Lower leg skin (tissue), 4 donors: ENCODE measurements around the gene EIF2S3B. TPM values are rescaled to one million over a fixed set of nuclear protein-coding genes. Genes with fewer than 3 reads are reported as not detected.
"Not testable (repeated sequence)": the region's sequence is repeated elsewhere in the genome, so short reads cannot be mapped to it uniquely, and the experiment has no call there.

Experiments used
- DNase-seq, 2 donors: peaks; one replicate each; pipeline ENCODE4 v3.0.0-alpha.2; 2019; ENCODE audit warnings: low spot score in 2 of 2
- H3K4me3 ChIP-seq: fragments of 200-600 bp; sonication (generic); 2 replicates; pipeline ENCODE4 v1.5.1; 2017; ENCODE audit warnings: mild to moderate bottlenecking, low read depth; ENCODE audit not compliant: poor library complexity, severe bottlenecking
- CTCF ChIP-seq, 3 donors: fragments of 450-650 bp; IDR thresholded peaks; one replicate each; pipeline ENCODE4 v1.5.1; 2016; ENCODE audit warnings: antibody characterized with exemption in 3 of 3, mild to moderate bottlenecking in 3 of 3, moderate library complexity in 2 of 3
- POLR2A ChIP-seq, 2 donors: fragments of 450-650 bp; IDR thresholded peaks; one replicate each; pipeline ENCODE4 v1.6.1; 2016 to 2017; ENCODE audit warnings: antibody characterized with exemption in 2 of 2, mild to moderate bottlenecking in 1 of 2, moderate library complexity in 1 of 2
- WGBS, 2 donors: methylation state at CpG; one replicate each; pipeline ENCODE4 v1.1.5; 2018; 5-methylcytosine and 5-hydroxymethylcytosine counted together
- intact Hi-C: fragments of 100-400 bp; cut with DNase I; formaldehyde crosslinking; loops from one replicate; pipeline ENCODE4 v1.15.0; 2023; ENCODE audit warnings: low total_unique reads
- total RNA-seq, 4 donors: library from RNA; depleted of rRNA; stranded (reverse); fragments of >200 nt; gene quantifications; one replicate each; pipeline ENCODE4 v1.1.0, GENCODE V29; 2016

The EIF2S3B gene
- under 1 TPM; 0.19 to 0.99 (median 0.35) TPM for total RNA-seq

- WGBS, 2 donors: 96 to 97% methylated on average over 22 of the region's 22 CpGs
- intact Hi-C loops: no loop called here
- no peak within 1 kb of the TSS for H3K4me3 ChIP-seq
- no peak for DNase-seq
- no peak for TF ChIP-seq CTCF (IDR thresholded peaks at IDR 0.05)
- TF ChIP-seq POLR2A (IDR thresholded peaks at IDR 0.05): no peak
Observed at GRCh38 chr12:10505620-10506019, at the start of gene EIF2S3B. Gene EIF2S3B, plus strand, starts transcription at chr12:10505890. Its CDS starts 13 bp downstream, at chr12:10505903.

DNA sequence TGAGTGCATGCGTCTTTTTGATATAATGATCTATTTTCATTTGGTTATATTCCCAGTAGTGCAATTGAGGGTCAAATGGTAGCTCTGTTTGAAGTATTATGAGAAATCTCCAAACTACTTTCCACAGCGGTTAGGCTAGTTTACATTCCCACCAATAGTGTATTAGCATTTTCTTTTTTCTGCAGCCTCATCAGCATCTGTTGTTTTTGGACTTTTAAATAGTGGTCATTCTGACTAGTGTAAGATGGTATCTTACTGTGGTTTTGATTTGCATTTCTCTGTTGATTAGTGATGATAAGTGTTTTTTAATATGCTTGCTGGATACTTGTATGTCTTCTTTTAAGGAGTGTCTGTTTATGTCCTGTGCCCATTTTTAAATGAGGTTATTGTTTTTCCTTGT, 48.8 kb upstream of the EIF2S3B start:
- no peak for DNase-seq
- WGBS, 2 donors: 90 to 94% methylated on average over 2 of the region's 2 CpGs
- TF ChIP-seq POLR2A (IDR thresholded peaks at IDR 0.05) (no peak), CTCF (IDR thresholded peaks at IDR 0.05) (no peak)
- no peak overlapping the region for H3K4me3 ChIP-seq
- intact Hi-C loops: loop anchor here (2.0 kb wide), 1 partner anchor 26 kb away; no protein-coding TSS in a partner anchor

- 88 to 92% methylated on average over 3 of the region's 3 CpGs for WGBS, 2 donors
- intact Hi-C loops: loop anchor here (2.0 kb wide), 1 partner anchor 25 kb away; no protein-coding TSS in a partner anchor
- DNase-seq: no peak
- no peak overlapping the region for H3K4me3 ChIP-seq
- no peak for TF ChIP-seq POLR2A (IDR thresholded peaks at IDR 0.05)
- TF ChIP-seq CTCF (IDR thresholded peaks at IDR 0.05): no peak
Observed at GRCh38 chr12:10457760-10458159, 47.9 kb upstream of the EIF2S3B start.

DNA sequence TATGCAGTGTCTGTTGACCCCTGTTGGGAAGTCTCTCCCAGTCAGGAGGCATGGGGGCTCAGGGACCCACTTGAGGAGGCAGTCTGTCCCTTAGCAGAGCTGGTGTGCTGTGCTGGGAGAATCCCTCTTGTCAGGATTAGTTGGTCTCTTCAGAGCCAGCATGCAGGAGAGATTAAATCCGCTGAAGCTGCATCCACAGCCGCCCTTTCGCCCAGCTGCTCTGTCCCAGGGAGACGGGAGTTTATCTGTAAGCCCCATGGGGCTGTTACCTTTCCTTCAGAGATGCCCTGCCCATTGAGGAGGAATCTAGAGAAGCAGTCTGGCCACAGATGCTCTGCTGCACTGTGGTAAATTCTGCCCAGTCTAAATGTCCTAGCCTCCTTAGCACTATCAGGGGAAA, 39.4 kb upstream of the EIF2S3B start:
- H3K4me3 ChIP-seq: peak overlapping the region; percentile 6
- DNase-seq: no peak
- intact Hi-C loops: no loop called here
- TF ChIP-seq CTCF (IDR thresholded peaks at IDR 0.05) (no peak), POLR2A (IDR thresholded peaks at IDR 0.05) (no peak)
- WGBS, 2 donors: 93 to 94% methylated on average over 2 to 4 of the region's 4 CpGs

GRCh38 chr12:10469701-10470100, 36.0 kb upstream of the EIF2S3B start:
- TF ChIP-seq POLR2A (IDR thresholded peaks at IDR 0.05) (no peak), CTCF (IDR thresholded peaks at IDR 0.05) (no peak)
- intact Hi-C loops: no loop called here
- no peak overlapping the region for H3K4me3 ChIP-seq
- WGBS, 2 donors: 80 to 88% methylated on average over 1 of the region's 1 CpG
- no peak for DNase-seq

DNA sequence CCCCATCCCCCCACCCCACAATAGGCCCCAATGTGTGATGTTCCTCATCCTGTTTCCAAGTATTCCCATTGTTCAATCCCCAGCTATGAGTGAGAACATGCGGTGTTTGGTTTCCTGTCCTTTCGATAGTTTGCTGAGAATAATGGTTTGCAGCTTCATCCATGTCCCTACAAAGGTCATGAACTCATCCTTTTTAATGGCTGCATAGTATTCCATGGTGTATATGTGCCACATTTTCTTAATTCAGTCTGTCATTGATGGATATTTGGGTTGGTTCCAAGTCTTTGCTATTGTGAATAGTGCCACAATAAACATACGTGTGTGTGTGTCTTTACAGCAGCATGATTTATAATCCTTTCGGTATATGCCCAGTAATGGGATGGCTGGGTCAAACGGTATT, 32.9 kb upstream of the EIF2S3B start:
- DNase-seq, intact Hi-C loops, H3K4me3 ChIP-seq: not testable (repeated sequence)
- 90 to 95% methylated on average over 5 of the region's 5 CpGs for WGBS, 2 donors

- WGBS, 2 donors: 58 to 69% methylated on average over 2 of the region's 2 CpGs
- intact Hi-C loops: loop anchor here (2.0 kb wide), 1 partner anchor 25 kb away; no protein-coding TSS in a partner anchor
- not testable (repeated sequence) for DNase-seq, H3K4me3 ChIP-seq
Observed at GRCh38 chr12:10481901-10482300, 23.8 kb upstream of the EIF2S3B start.

GRCh38 chr12:10487328-10487727, 18.4 kb upstream of the EIF2S3B start:
- WGBS, 2 donors: 54 to 94% methylated on average over 2 of the region's 2 CpGs
- intact Hi-C loops, DNase-seq, H3K4me3 ChIP-seq: not testable (repeated sequence)
